Fibroblast of the aortic adventitia (primary cell): ENCODE data around the gene FCN1. TPM values are rescaled to one million over a fixed set of nuclear protein-coding genes. Genes with fewer than 3 reads are reported as not detected.

Experiments
- DNase-seq: peaks from one replicate; pipeline ENCODE4 v3.0.0-alpha.2; 2010; ENCODE audit warnings: low read depth
- H3K4me3 ChIP-seq: 2 replicates; pipeline ENCODE4 v1.5.1; 2011; ENCODE audit warnings: low read depth, mild to moderate bottlenecking, control low read depth, low read length, moderate library complexity
- CTCF ChIP-seq: IDR thresholded peaks from 2 replicates; pipeline ENCODE4 v1.5.1; 2011; ENCODE audit warnings: mild to moderate bottlenecking, low read length, control low read depth, inconsistent platforms; ENCODE audit not compliant: insufficient read depth
- total RNA-seq: library from RNA; depleted of rRNA; stranded (reverse); fragments of >200 nt; gene quantifications from 2 replicates; pipeline ENCODE4 v1.2.3, GENCODE V29; 2012; ENCODE audit warnings: low replicate concordance

Gene FCN1
- total RNA-seq, 1 donor, result not detected

GRCh38 chr9:134937566-134938345, 20.0 kb upstream of the FCN1 start:
- no peak overlapping the region for H3K4me3 ChIP-seq
- no peak for DNase-seq
- no peak for TF ChIP-seq CTCF

GRCh38 chr9:134937164-134937555, 19.4 kb upstream of the FCN1 start:
- TF ChIP-seq CTCF, result no peak
- no peak for DNase-seq
- H3K4me3 ChIP-seq, result no peak overlapping the region

- no peak for DNase-seq
- no peak for TF ChIP-seq CTCF
- no peak overlapping the region for H3K4me3 ChIP-seq
Observed at GRCh38 chr9:134936346-134937163, 18.8 kb upstream of the FCN1 start.

GRCh38 chr9:134935701-134936345, 18.1 kb upstream of the FCN1 start:
- no peak for TF ChIP-seq CTCF
- no peak for DNase-seq
- H3K4me3 ChIP-seq, result no peak overlapping the region

- no peak for TF ChIP-seq CTCF
- no peak for DNase-seq
- no peak overlapping the region for H3K4me3 ChIP-seq
Observed at GRCh38 chr9:134935056-134935640, 17.4 kb upstream of the FCN1 start.

- TF ChIP-seq CTCF, result no peak
- DNase-seq, result no peak
- no peak overlapping the region for H3K4me3 ChIP-seq
Observed at GRCh38 chr9:134933076-134933659, 15.5 kb upstream of the FCN1 start.
